Measurements from ENCODE around the gene BOD1.
"Not testable (repeated sequence)": the region's sequence is repeated elsewhere in the genome, so short reads cannot be mapped to it uniquely, and the experiment has no call there.

Gene BOD1

GRCh38 chr5:173615884-173616576 is 420 bp downstream of the BOD1 start:
- DNase-seq (ENCODE audit: low spot score) (peak; percentile 67), FAIRE-seq (no peak)

GRCh38 chr5:173614591-173614990 is 1.9 kb downstream of the BOD1 start:
- FAIRE-seq (no peak), DNase-seq (ENCODE audit: low spot score) (no peak)

GRCh38 chr5:173613433-173614159 is 2.9 kb downstream of the BOD1 start:
- FAIRE-seq = no peak
- DNase-seq (ENCODE audit: low spot score) = no peak

- DNase-seq (ENCODE audit: low spot score) = no peak
- FAIRE-seq = no peak
These were observed 3.5 kb downstream of the BOD1 start for GRCh38 chr5:173612948-173613347.

- DNase-seq (ENCODE audit: low spot score) (no peak), FAIRE-seq (no peak)
These were observed 4.7 kb downstream of the BOD1 start for GRCh38 chr5:173611706-173612105.

GRCh38 chr5:173604141-173604540 is 12.3 kb downstream of the BOD1 start:
- FAIRE-seq (no peak), DNase-seq (ENCODE audit: low spot score) (no peak)

GRCh38 chr5:173602423-173602822 is 14.0 kb downstream of the BOD1 start:
- FAIRE-seq = no peak
- no peak for DNase-seq (ENCODE audit: low spot score)

- FAIRE-seq = no peak
- no peak for DNase-seq (ENCODE audit: low spot score)
These were observed 17.8 kb downstream of the BOD1 start for GRCh38 chr5:173598686-173599085.

GRCh38 chr5:173597304-173597703 is 19.1 kb downstream of the BOD1 start:
- FAIRE-seq (no peak), DNase-seq (ENCODE audit: low spot score) (no peak)

- no peak for FAIRE-seq
- DNase-seq (ENCODE audit: low spot score) = no peak
These were observed 20.6 kb downstream of the BOD1 start for GRCh38 chr5:173595841-173596240.

- DNase-seq (ENCODE audit: low spot score) (no peak), FAIRE-seq (no peak)
These were observed 22.4 kb downstream of the BOD1 start for GRCh38 chr5:173594061-173594460.

GRCh38 chr5:173592050-173592669 is 24.3 kb downstream of the BOD1 start:
- DNase-seq (ENCODE audit: low spot score) (peak; percentile 29), FAIRE-seq (no peak)

- DNase-seq (ENCODE audit: low spot score) (no peak), FAIRE-seq (no peak)
These were observed 25.4 kb downstream of the BOD1 start for GRCh38 chr5:173591056-173591514.

GRCh38 chr5:173590436-173591055 is 25.9 kb downstream of the BOD1 start:
- FAIRE-seq (no peak), DNase-seq (ENCODE audit: low spot score) (no peak)

- FAIRE-seq = not testable (repeated sequence)
These were observed 30.3 kb downstream of the BOD1 start for GRCh38 chr5:173586133-173586532.

GRCh38 chr5:173583346-173583745 is 33.1 kb downstream of the BOD1 start:
- no peak for FAIRE-seq

More at GRCh38 chr5:173586133-173586532, 30.3 kb downstream of the BOD1 start:
- not testable (repeated sequence) for DNase-seq (ENCODE audit: low spot score)

GRCh38 chr5:173582216-173583111 is 34.0 kb downstream of the BOD1 start:
- DNase-seq (ENCODE audit: low spot score) (no peak), FAIRE-seq (no peak)

More at GRCh38 chr5:173583346-173583745, 33.1 kb downstream of the BOD1 start:
- DNase-seq (ENCODE audit: low spot score) = no peak

- FAIRE-seq (no peak), DNase-seq (ENCODE audit: low spot score) (no peak)
These were observed 34.8 kb downstream of the BOD1 start for GRCh38 chr5:173581408-173582215.

GRCh38 chr5:173578947-173579615 is 37.4 kb downstream of the BOD1 start:
- FAIRE-seq (no peak), DNase-seq (ENCODE audit: low spot score) (no peak)
